T-helper 1 cell treated with Interleukin-12 subunit alpha and Interleukin-12 subunit beta and Interleukin-4 antibody, amounts not matched to agents 30 ng/mL and 1 ng/mL, for 36 hours (primary cell): ENCODE data around the gene CDK5R1. TPM values are rescaled to one million over a fixed set of nuclear protein-coding genes. Genes with fewer than 3 reads are reported as not detected.

Source experiments
- intact Hi-C: fragments of 100-400 bp; cut with micrococcal nuclease; formaldehyde crosslinking; loops from one replicate; pipeline ENCODE4 v1.15.1; 2024
- total RNA-seq: library from RNA; stranded (reverse); gene quantifications from 2 replicates; pipeline ENCODE4 v1.2.3, GENCODE V29; 2022

Gene CDK5R1
- total RNA-seq, 1 donor from 2014 or later, result 3.9 TPM

- intact Hi-C loops, result no loop called here
Observed at GRCh38 chr17:32536736-32537643, 50.2 kb downstream of the CDK5R1 start.

Other genes starting within 250 kb of the CDK5R1 start
- 0.07 and 0.32 TPM in 2 replicates for gene RHBDL3, start 221.2 kb upstream of the CDK5R1 start, total RNA-seq
- 24.6 and 31.6 TPM in 2 replicates for gene C17orf75, start 144.8 kb upstream of the CDK5R1 start, total RNA-seq
- 281 and 292 TPM in 2 replicates for gene ZNF207, start 136.8 kb upstream of the CDK5R1 start, total RNA-seq
- 133 and 145 TPM in 2 replicates for gene PSMD11, start 42.5 kb upstream of the CDK5R1 start, total RNA-seq